Rectal smooth muscle tissue (tissue), 1 donor: ENCODE results near the gene TTPAL.
A peak's percentile ranks its signal among the peaks of the same experiment; 100 is the strongest.
"Not testable (repeated sequence)": the region's sequence is repeated elsewhere in the genome, so short reads cannot be mapped to it uniquely, and the experiment has no call there.

Experiments
- H3K27ac ChIP-seq: one replicate; pipeline ENCODE4 v1.7.0; 2013; ENCODE audit warnings: low read depth, low read length, inconsistent platforms
- H3K27me3 ChIP-seq: one replicate; pipeline ENCODE4 v1.7.0; 2013; ENCODE audit warnings: low read length; ENCODE audit not compliant: control insufficient read depth, insufficient read depth
- H3K36me3 ChIP-seq: one replicate; pipeline ENCODE4 v1.7.0; 2013; ENCODE audit warnings: low read length; ENCODE audit not compliant: control insufficient read depth, insufficient read depth
- H3K4me1 ChIP-seq: one replicate; pipeline ENCODE4 v1.7.0; 2013; ENCODE audit warnings: low read length; ENCODE audit not compliant: control insufficient read depth, insufficient read depth
- H3K4me3 ChIP-seq: one replicate; pipeline ENCODE4 v1.7.0; 2013; ENCODE audit warnings: low read length
- H3K9ac ChIP-seq: one replicate; pipeline ENCODE4 v1.7.0; 2013; ENCODE audit warnings: low read length

Gene TTPAL

GRCh38 chr20:44463466-44463865 is 12.2 kb upstream of the TTPAL start:
- no peak overlapping the region for H3K9ac ChIP-seq
- H3K36me3 ChIP-seq, result no peaks in the 10 kb centered on the region
- no peaks in the 10 kb centered on the region for H3K4me1 ChIP-seq
- no peaks in the 10 kb centered on the region for H3K27me3 ChIP-seq
- H3K4me3 ChIP-seq, result no peak overlapping the region
- no peak overlapping the region for H3K27ac ChIP-seq

- Histone ChIP-seq H3K27me3 (no peaks in the 10 kb centered on the region), H3K9ac (no peak overlapping the region), H3K27ac (no peak overlapping the region), H3K4me1 (no peaks in the 10 kb centered on the region), H3K4me3 (no peak overlapping the region), H3K36me3 (no peaks in the 10 kb centered on the region)
Observed at GRCh38 chr20:44464514-44464913, 11.2 kb upstream of the TTPAL start.

GRCh38 chr20:44465001-44465560 is 10.6 kb upstream of the TTPAL start:
- no peak overlapping the region for H3K4me3 ChIP-seq
- no peaks in the 10 kb centered on the region for H3K4me1 ChIP-seq
- no peak overlapping the region for H3K9ac ChIP-seq
- H3K27ac ChIP-seq, result no peak overlapping the region
- H3K36me3 ChIP-seq, result no peaks in the 10 kb centered on the region
- H3K27me3 ChIP-seq, result no peaks in the 10 kb centered on the region

- no peak overlapping the region for H3K4me3 ChIP-seq
- H3K36me3 ChIP-seq, result no peaks in the 10 kb centered on the region
- no peaks in the 10 kb centered on the region for H3K4me1 ChIP-seq
- H3K9ac ChIP-seq, result no peak overlapping the region
- H3K27me3 ChIP-seq, result no peaks in the 10 kb centered on the region
- no peak overlapping the region for H3K27ac ChIP-seq
Observed at GRCh38 chr20:44467289-44467883, 8.3 kb upstream of the TTPAL start.

GRCh38 chr20:44468044-44468782 is 7.5 kb upstream of the TTPAL start:
- Histone ChIP-seq H3K4me3 (no peak overlapping the region), H3K36me3 (no peaks in the 10 kb centered on the region), H3K27ac (no peak overlapping the region), H3K4me1 (no peaks in the 10 kb centered on the region), H3K9ac (no peak overlapping the region), H3K27me3 (no peaks in the 10 kb centered on the region)

- Histone ChIP-seq H3K4me1 (peaks cover 3% of the 10 kb centered on the region), H3K9ac (no peak overlapping the region), H3K27ac (no peak overlapping the region), H3K36me3 (no peaks in the 10 kb centered on the region), H3K4me3 (no peak overlapping the region), H3K27me3 (no peaks in the 10 kb centered on the region)
Observed at GRCh38 chr20:44470327-44470726, 5.3 kb upstream of the TTPAL start.

- H3K4me3 ChIP-seq, result no peak overlapping the region
- no peak overlapping the region for H3K27ac ChIP-seq
- no peaks in the 10 kb centered on the region for H3K36me3 ChIP-seq
- H3K4me1 ChIP-seq, result peaks cover 10% of the 10 kb centered on the region
- no peak overlapping the region for H3K9ac ChIP-seq
- H3K27me3 ChIP-seq, result no peaks in the 10 kb centered on the region
Observed at GRCh38 chr20:44471481-44471882, 4.2 kb upstream of the TTPAL start.

GRCh38 chr20:44472283-44472682 is 3.4 kb upstream of the TTPAL start:
- H3K27me3 ChIP-seq, H3K4me3 ChIP-seq, H3K9ac ChIP-seq, H3K36me3 ChIP-seq, H3K27ac ChIP-seq: not testable (repeated sequence)
- peaks cover 12% of the 10 kb centered on the region for H3K4me1 ChIP-seq

GRCh38 chr20:44475372-44475693 is 341 bp upstream of the TTPAL start:
- H3K36me3 ChIP-seq, result no peaks in the 10 kb centered on the region
- no peak overlapping the region for H3K9ac ChIP-seq
- peaks cover 12% of the 10 kb centered on the region for H3K4me1 ChIP-seq

GRCh38 chr20:44477151-44477550 is 1.5 kb downstream of the TTPAL start:
- no peak overlapping the region for H3K9ac ChIP-seq
- no peaks in the 10 kb centered on the region for H3K27me3 ChIP-seq
- H3K4me1 ChIP-seq, result peaks cover 12% of the 10 kb centered on the region
- H3K4me3 ChIP-seq, result no peak overlapping the region
- no peak overlapping the region for H3K27ac ChIP-seq
- no peaks in the 10 kb centered on the region for H3K36me3 ChIP-seq

More at GRCh38 chr20:44475372-44475693, 341 bp upstream of the TTPAL start:
- H3K4me3 ChIP-seq, result peak overlapping the region; percentile 62
- H3K27me3 ChIP-seq, result no peaks in the 10 kb centered on the region
- H3K27ac ChIP-seq, result peak overlapping the region; percentile 70

GRCh38 chr20:44478206-44478605 is 2.5 kb downstream of the TTPAL start:
- H3K27ac ChIP-seq, result no peak overlapping the region
- H3K4me3 ChIP-seq, result no peak overlapping the region
- no peaks in the 10 kb centered on the region for H3K36me3 ChIP-seq
- H3K4me1 ChIP-seq, result peaks cover 12% of the 10 kb centered on the region
- H3K27me3 ChIP-seq, result no peaks in the 10 kb centered on the region
- no peak overlapping the region for H3K9ac ChIP-seq

- Histone ChIP-seq H3K4me3 (no peak overlapping the region), H3K27me3 (no peaks in the 10 kb centered on the region), H3K4me1 (peaks cover 12% of the 10 kb centered on the region), H3K36me3 (no peaks in the 10 kb centered on the region), H3K27ac (no peak overlapping the region), H3K9ac (no peak overlapping the region)
Observed at GRCh38 chr20:44479643-44480042, 4.0 kb downstream of the TTPAL start.

GRCh38 chr20:44480097-44480496 is 4.4 kb downstream of the TTPAL start:
- Histone ChIP-seq H3K4me1 (peaks cover 11% of the 10 kb centered on the region), H3K4me3 (no peak overlapping the region), H3K9ac (no peak overlapping the region), H3K36me3 (peaks cover 2% of the 10 kb centered on the region), H3K27me3 (no peaks in the 10 kb centered on the region), H3K27ac (no peak overlapping the region)
